GM20431 (cell line): ENCODE results near the gene MEGF6.

Experiments used
- in situ Hi-C: fragments of 300-500 bp; cut with MseI, MboI; formaldehyde crosslinking; loops from one replicate; pipeline ENCODE4 v1.15.0; 2020; ENCODE audit warnings: low sequenced_read_pairs; ENCODE audit not compliant: unreplicated experiment

MEGF6 gene

GRCh38 chr1:3529099-3529729, 82.1 kb downstream of the MEGF6 start:
- in situ Hi-C loops = no loop called here

DNA sequence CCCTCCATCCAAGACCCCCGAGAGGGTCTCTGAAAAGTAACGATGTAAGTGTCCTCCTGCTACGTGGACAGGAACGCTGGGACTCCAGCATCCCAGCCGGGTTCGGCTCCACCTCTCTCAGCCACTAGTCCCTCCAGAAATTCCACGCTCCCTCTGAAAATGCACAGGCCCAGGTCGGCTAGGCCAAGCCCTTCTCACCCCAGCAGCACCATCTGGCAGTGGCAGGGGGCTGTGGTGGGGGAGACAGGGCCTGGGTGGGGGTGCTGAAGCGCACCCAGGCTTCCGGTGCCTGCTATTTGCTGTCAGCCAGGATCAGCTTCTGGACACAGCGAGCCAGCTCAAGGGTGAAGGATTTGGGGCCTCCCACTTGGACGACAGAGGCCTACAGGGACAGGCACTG, 83.5 kb downstream of the MEGF6 start:
- in situ Hi-C loops = no loop called here

DNA sequence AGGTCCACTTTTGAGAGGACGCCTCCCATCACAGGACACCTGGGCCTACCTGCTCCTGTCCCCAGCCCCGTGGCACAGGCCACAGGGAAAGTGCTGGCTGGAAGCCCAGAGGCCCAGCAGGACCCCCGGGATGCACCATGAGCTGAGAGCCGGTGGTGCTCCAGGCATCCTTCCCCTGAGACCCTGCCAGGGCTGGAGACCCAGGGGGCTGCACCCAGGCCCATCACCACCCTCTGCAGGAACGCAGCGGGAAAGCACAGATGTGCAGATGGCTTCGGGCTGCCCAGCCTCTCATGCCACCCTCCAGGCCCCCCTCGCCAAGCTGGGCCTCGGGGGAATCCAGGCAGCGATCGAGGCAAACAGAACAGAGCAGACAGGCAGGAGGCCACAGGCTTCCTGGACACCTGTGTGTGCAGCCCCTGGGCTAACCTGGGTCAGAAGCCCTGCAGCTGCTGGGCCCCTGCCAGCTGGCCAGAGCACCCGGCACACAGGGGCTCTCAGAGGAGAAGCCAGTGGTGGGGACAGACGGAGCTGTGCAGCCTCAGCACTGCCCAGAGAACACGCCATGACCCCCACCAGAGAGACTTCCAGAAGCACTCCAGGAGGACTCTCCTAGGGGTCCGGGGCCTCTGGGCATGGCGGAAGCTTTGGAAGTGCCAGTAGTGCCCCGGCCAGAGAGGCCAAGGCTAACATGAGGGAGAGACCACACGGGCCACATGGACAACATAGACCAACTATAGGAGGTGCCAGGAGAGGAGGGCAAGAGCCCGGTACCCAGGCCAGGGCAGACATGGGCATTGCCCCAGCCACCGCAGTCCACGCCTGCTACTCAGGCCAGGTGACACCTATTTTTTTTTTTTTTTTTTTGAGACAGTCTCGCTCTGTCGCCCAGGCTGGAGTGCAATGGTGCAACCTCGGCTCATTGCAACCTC, 85.5 kb downstream of the MEGF6 start:
- in situ Hi-C loops = no loop called here

DNA sequence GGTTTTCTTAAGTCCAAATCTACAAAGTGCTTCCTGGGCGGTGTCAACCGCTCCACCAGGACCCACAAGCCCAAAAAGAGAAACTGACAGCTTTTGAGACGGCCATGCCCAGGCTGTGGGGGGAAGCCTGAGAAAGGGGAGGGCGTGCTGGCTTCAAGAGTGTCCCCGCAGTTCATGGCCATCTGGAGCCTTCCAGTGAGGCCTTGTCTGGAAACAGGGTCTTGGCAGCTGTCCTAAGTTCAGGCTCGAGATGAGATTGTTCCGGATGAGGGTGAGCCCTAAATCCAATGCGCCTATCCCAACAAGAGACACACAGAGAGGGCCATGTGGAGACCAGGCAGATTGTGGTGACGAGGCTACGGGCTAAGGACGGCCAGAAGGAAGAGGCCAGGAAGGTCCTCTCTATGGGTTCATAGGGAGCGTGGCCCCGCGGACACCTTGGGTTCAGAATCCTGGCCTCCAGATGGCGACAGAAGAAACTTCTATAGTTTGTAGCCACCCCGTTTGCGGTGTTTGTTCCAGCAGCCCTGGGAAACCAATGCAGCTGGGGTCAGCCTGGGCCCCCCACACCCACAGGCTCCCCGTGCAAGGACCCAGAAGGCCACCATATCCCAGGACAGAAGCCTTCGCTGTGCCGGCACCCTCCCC, 86.6 kb downstream of the MEGF6 start:
- in situ Hi-C loops = no loop called here

- in situ Hi-C loops = no loop called here
Measured at GRCh38 chr1:3523980-3524379, 87.3 kb downstream of the MEGF6 start.

GRCh38 chr1:3522564-3523265, 88.6 kb downstream of the MEGF6 start:
- in situ Hi-C loops = no loop called here

- in situ Hi-C loops = no loop called here
Measured at GRCh38 chr1:3522112-3522511, 89.2 kb downstream of the MEGF6 start.

- in situ Hi-C loops = no loop called here
Measured at GRCh38 chr1:3521426-3521825, 89.9 kb downstream of the MEGF6 start.

DNA sequence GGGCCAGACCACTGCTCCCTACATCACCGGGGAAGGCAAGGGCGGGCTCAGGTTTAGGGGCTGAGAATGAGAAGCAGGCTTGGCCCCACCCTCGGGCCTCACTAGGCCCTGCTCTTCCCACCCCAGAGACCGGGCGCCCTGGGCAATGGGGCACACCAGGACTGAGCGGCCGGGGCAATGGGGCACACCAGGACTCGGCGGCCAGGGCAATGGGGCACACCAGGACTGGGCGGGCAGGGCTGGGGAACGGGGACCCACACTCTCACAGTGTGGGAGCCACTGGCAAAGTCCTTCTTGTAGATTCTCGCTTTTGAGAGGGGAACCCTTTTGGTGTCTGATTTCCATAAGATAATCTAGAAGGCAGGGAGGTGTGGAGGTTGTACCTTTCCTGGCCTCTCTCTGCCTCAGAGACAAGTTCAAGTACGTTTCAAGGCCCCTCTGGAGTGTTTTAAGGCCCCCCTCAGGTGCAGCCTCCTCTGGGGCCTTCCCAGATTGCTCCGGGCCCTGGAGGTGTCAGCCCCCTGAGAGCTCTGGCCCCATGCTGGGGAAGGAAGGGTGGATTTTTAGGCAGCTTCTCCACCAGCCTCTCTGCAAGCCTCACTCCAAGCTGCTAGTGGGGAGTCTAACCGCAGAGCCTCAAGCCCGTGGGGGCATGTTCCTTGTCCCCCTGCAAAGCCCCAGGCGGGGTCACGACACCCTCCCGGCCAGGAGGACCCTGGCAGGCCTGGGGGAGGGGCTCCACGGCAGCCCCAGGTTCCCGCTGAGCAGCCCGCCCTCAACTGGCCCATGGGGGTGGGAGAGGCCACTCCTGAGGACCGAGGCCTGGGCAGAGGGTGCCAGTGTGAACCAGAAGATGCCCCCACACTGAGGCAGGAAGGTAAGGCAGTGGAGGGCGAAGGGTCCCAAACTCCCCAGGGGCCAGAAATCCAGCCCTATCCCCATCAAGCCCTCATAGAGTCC, 90.6 kb downstream of the MEGF6 start:
- in situ Hi-C loops = no loop called here

DNA sequence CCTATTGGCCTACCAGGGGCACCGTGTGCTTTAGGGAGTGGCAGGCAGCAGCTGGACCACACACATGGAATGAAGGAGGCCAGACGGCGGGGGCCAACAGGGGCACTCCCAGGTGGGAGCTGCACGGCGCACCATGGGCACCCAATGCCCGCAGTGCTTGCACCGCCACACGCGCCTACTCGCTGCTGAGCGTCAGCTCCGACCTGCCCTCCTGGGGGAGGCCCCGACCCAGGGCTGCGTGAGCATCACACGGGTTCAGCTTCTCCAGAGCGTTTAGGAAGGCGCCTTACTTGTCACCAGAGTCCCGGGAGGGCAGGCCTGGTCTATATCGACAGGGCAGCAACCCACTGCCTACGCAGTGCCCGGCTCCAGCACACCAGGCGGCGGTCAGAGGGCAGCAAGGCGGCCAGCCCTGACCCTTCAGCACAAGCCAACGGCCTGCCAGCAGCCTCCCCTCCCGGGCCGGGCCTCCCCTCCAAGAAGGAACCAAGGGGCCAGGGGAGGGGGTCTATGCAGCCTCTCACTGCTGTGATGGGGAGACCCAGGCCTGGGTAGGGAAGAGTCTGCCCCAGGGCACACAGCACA, 91.9 kb downstream of the MEGF6 start:
- in situ Hi-C loops = no loop called here

DNA sequence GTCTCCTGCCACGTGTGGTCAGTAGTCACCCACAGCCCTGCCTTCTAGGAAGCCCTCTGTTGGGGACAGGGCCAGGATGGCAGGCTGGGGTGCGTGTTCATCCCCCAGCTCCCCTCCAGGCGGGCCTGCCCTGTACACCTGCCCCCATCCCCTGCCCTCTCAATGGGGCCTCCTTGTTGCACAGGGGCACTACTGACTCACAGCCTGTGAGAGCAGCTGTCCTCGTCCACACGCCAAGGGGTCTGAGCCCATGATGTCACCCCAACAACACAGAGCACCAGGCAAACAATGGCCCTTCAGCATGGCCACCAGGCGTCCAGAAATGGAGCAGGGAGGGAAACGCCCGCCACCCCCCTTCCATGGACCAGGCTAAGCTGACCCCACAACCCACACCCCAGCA, 92.6 kb downstream of the MEGF6 start:
- in situ Hi-C loops = no loop called here

- in situ Hi-C loops = no loop called here
Measured at GRCh38 chr1:3518256-3518655, 93.1 kb downstream of the MEGF6 start.

- in situ Hi-C loops = no loop called here
Measured at GRCh38 chr1:3516911-3517675, 94.2 kb downstream of the MEGF6 start.

DNA sequence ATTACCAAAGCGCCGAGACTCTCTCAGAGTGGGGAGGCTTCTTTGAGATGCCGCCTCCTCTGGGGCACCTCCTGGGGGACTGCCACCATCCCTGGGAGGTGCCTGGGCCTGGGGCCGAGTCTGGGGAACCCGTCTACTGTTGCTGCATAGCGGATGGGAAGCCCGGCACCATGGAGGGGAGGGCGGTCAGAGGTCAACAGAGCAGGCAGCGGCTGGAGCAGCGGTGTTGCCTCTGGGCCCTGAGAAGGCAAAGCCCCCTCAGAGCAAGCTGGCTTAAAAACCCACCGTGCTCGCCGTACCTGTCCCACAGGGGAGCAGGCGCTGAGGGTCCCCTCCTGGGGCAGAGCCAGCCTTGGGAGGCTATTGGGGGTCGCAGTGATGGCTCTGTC, 94.8 kb downstream of the MEGF6 start:
- in situ Hi-C loops = no loop called here

DNA sequence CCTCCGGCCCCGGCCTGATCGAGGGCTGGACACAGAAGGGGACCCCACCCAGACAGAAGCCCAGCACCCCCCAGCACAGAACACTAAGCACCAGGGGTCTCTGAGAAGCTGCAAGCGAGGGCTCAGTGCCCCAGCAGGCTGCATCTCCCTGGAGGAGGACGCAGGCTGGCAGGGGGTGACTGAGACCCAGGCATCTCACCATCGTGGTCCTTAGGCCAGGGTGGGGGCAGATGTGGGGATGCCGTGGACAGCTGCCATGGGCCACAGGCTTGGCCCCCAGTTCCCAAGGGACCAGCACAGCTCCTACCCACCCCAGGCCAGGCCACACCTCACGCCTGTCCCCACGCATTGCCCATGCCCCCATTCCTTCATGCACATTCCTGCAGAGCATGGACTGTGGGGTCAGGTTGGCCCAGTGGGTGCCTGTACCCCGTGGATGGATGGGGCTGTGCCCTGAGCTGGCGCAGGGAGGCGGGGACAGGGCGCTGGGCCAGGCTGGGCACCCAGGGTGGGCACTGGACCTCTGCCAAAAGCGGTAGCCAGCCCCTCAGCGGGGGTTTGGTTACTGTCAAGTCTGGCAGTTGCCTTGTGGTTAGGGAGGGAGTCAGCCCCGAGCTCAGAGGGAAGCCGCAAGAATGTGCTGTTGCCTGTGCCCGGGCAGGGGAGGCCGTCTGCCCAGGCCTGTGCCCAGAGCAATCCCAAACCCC, 95.4 kb downstream of the MEGF6 start:
- in situ Hi-C loops = no loop called here

DNA sequence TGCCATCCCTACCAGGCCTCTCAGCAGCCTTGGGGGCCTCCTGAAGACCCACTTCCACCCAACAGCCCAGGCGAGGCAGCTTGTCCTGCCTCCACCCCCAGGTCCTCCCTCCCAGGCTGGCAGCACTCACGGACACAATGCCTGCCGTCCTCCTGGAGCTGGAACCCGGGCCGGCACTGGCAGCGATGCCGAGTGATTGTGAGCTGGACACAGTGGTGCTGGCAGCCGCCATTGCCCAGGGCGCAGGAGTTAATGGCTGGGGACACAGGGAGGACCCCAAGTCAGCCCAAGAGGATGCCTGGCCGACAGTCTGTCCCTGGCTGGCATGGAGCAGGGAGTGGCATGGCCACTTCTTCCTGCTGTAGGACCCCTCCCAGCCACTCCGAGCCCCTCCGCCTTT, 96.0 kb downstream of the MEGF6 start:
- in situ Hi-C loops = no loop called here

GRCh38 chr1:3514404-3514803, 96.9 kb downstream of the MEGF6 start:
- in situ Hi-C loops = no loop called here

DNA sequence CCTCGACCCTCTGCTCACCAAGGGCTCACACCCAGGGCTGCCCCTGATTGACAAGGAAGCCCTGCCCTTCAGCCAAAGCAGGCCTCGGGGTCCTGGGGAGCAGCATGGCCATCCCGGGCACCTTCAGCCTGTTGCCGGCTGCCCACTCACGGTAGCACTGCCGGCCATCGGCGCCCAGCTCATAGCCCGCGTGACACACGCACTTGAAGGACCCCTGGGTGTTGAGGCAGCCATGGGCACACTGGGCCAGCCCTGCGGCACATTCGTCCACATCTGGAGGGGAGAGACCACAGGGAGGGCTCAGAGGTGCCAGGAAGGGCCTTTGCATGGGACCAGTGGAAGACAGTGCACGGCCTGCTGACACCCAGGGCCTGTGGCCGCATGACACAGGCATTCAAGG, 99.5 kb downstream of the MEGF6 start:
- in situ Hi-C loops = no loop called here
